HEK293 (cell line): ENCODE data around the gene TACR2.

Experiments
- CTCF ChIA-PET: fragments of 350-600 bp; formaldehyde crosslinking; extraction: SDS; loops from one replicate; lab custom pipeline; 2021; ENCODE audit warnings: antibody characterized with exemption; lab: Yijun Ruan, JAX
- POLR2A ChIA-PET: fragments of 300-600 bp; formaldehyde crosslinking; extraction: SDS; loops from one replicate; lab custom pipeline; 2020; ENCODE audit warnings: antibody characterized with exemption, inconsistent platforms; lab: Yijun Ruan, JAX
- H3K27ac ChIP-seq: fragments of 200-500 bp; sonication (Bioruptor generic); 2 replicates; pipeline ENCODE4 v1.5.1; 2014; ENCODE audit warnings: low read depth, low read length, control low read depth, inconsistent platforms; ENCODE audit errors: extremely low read depth
- H3K36me3 ChIP-seq, 2 experiments: fragments of 200-500 bp in 1 of 2; sonication (Bioruptor generic) in 1 of 2; 1 replicate in 1 of 2; 2 replicates in 1 of 2; pipeline ENCODE4 v1.5.1; 2014 to 2017; ENCODE audit warnings: inconsistent platforms in 2 of 2, low read length in 2 of 2; ENCODE audit not compliant: control insufficient read depth in 2 of 2, insufficient read depth in 1 of 2
- H3K4me1 ChIP-seq: fragments of 200-500 bp; sonication (Bioruptor generic); 2 replicates; pipeline ENCODE4 v1.5.1; 2014; ENCODE audit warnings: mild to moderate bottlenecking, low read length, inconsistent platforms; ENCODE audit not compliant: control insufficient read depth, insufficient read depth
- H3K4me3 ChIP-seq: 2 replicates; pipeline ENCODE4 v1.5.1; 2011; ENCODE audit warnings: low read depth, mild to moderate bottlenecking, control low read depth, low read length, moderate library complexity
- H3K9me3 ChIP-seq: fragments of 200-500 bp; sonication (Bioruptor generic); 2 replicates; pipeline ENCODE4 v1.5.1; 2014; ENCODE audit warnings: low read depth, low read length, inconsistent platforms; ENCODE audit not compliant: control insufficient read depth, insufficient read depth
- HIC1 ChIP-seq: fragments of 450-650 bp; formaldehyde crosslinking; IDR thresholded peaks from 2 replicates; pipeline ENCODE4 v1.5.1; 2016; ENCODE audit warnings: missing biosample characterization, missing genetic modification characterization
- ZFP41 ChIP-seq: fragments of 450-650 bp; formaldehyde crosslinking; IDR thresholded peaks from 2 replicates; pipeline ENCODE4 v1.5.1; 2016; ENCODE audit warnings: missing biosample characterization, missing genetic modification characterization, borderline replicate concordance
- ZIC2 ChIP-seq: fragments of 450-650 bp; formaldehyde crosslinking; IDR thresholded peaks from 2 replicates; pipeline ENCODE4 v1.5.1; 2016; ENCODE audit warnings: missing biosample characterization, missing genetic modification characterization
- ZNF138 ChIP-seq: fragments of 450-650 bp; formaldehyde crosslinking; IDR thresholded peaks from 2 replicates; pipeline ENCODE4 v1.5.1; 2016; ENCODE audit warnings: missing biosample characterization, missing genetic modification characterization, borderline replicate concordance
- ZNF184 ChIP-seq: fragments of 450-650 bp; IDR thresholded peaks from 2 replicates; pipeline ENCODE4 v1.5.1; 2018; ENCODE audit warnings: missing biosample characterization, mild to moderate bottlenecking, missing genetic modification characterization
- ZNF248 ChIP-seq: fragments of 450-650 bp; formaldehyde crosslinking; IDR thresholded peaks from 2 replicates; pipeline ENCODE4 v1.5.1; 2017; ENCODE audit warnings: missing biosample characterization, missing genetic modification characterization
- ZNF416 ChIP-seq: fragments of 450-650 bp; formaldehyde crosslinking; IDR thresholded peaks from 2 replicates; pipeline ENCODE4 v1.5.1; 2016; ENCODE audit warnings: missing biosample characterization, missing genetic modification characterization
- ZNF473 ChIP-seq: fragments of 450-650 bp; formaldehyde crosslinking; IDR thresholded peaks from 2 replicates; pipeline ENCODE4 v1.5.1; 2017; ENCODE audit warnings: missing biosample characterization, missing genetic modification characterization
- ZNF549 ChIP-seq: fragments of 450-650 bp; IDR thresholded peaks from 2 replicates; pipeline ENCODE4 v1.5.1; 2018; ENCODE audit warnings: missing biosample characterization, missing genetic modification characterization, mild to moderate bottlenecking, inconsistent platforms, moderate library complexity
- ZNF596 ChIP-seq: fragments of 450-650 bp; IDR thresholded peaks from 2 replicates; pipeline ENCODE4 v1.5.0; 2018; ENCODE audit warnings: missing biosample characterization, mild to moderate bottlenecking, missing genetic modification characterization, moderate library complexity
- ZNF654 ChIP-seq: fragments of 450-650 bp; formaldehyde crosslinking; IDR thresholded peaks from 2 replicates; pipeline ENCODE4 v1.5.1; 2016; ENCODE audit warnings: low read depth, missing biosample characterization, missing genetic modification characterization
- ZSCAN23 ChIP-seq: fragments of 450-650 bp; formaldehyde crosslinking; IDR thresholded peaks from 2 replicates; pipeline ENCODE4 v1.5.1; 2016; ENCODE audit warnings: missing biosample characterization, missing genetic modification characterization
- TF ChIP-seq, protein P1 (sequence below): fragments of 450-650 bp; formaldehyde crosslinking; IDR thresholded peaks from 2 replicates; pipeline ENCODE4 v1.5.1; 2016; ENCODE audit warnings: missing biosample characterization, missing genetic modification characterization
- TF ChIP-seq, protein P2 (sequence below): fragments of 450-650 bp; formaldehyde crosslinking; IDR thresholded peaks from 2 replicates; pipeline ENCODE4 v1.5.1; 2017; ENCODE audit warnings: missing biosample characterization, missing genetic modification characterization
- TF ChIP-seq, protein P3 (sequence below): fragments of 450-650 bp; formaldehyde crosslinking; IDR thresholded peaks from 2 replicates; pipeline ENCODE4 v1.5.1; 2016; ENCODE audit warnings: missing biosample characterization, missing genetic modification characterization

Gene TACR2

GRCh38 chr10:69385454-69386350, 31.0 kb downstream of the TACR2 start:
- POLR2A ChIA-PET = no interaction called here
- TF ChIP-seq ZNF138 (tag by site-specific recombination) (no peak), ZSCAN23 (tag by site-specific recombination) (no peak), ZNF549 (tag by site-specific recombination) (no peak), ZNF184 (tag by site-specific recombination) (no peak), ZNF248 (tag by site-specific recombination) (no peak), ZIC2 (tag by site-specific recombination) (no peak), ZNF473 (tag by site-specific recombination) (no peak), HIC1 (tag by site-specific recombination) (no peak), ZNF654 (no peak), ZNF596 (tag by site-specific recombination) (no peak), ZFP41 (tag by site-specific recombination) (no peak)
- H3K36me3 ChIP-seq = peaks cover 16 to 79% of the 10 kb centered on the region in 2 experiments
- H3K4me1 ChIP-seq = no peaks in the 10 kb centered on the region
- no peak overlapping the region for H3K4me3 ChIP-seq
- H3K9me3 ChIP-seq = no peaks in the 10 kb centered on the region
- no peak overlapping the region for H3K27ac ChIP-seq
- CTCF ChIA-PET = interaction anchor here (0.5 to 0.6 kb wide), 2 partner anchors 149 to 151 kb away, joined by 3 to 4 read pairs; no protein-coding TSS in a partner anchor

DNA sequence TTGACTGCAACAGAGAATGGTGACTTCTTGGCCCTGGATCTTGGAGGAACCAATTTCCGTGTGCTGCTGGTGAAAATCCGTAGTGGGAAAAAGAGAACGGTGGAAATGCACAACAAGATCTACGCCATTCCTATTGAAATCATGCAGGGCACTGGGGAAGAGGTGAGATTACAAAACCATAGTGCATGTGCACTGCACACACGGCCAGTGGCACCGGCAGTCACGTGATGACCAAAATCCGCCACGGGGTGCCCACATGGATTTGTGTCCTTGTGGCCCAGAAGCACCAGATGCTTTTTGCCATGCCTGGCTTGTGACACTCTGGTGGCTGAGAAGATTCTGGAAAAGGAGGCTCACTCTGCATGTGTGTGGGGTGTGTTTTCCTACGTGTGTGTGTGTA, 32.4 kb downstream of the TACR2 start:
- CTCF ChIA-PET = no interaction called here
- POLR2A ChIA-PET = no interaction called here
- H3K4me3 ChIP-seq = no peak overlapping the region
- no peak overlapping the region for H3K27ac ChIP-seq
- TF ChIP-seq, protein P1, sequence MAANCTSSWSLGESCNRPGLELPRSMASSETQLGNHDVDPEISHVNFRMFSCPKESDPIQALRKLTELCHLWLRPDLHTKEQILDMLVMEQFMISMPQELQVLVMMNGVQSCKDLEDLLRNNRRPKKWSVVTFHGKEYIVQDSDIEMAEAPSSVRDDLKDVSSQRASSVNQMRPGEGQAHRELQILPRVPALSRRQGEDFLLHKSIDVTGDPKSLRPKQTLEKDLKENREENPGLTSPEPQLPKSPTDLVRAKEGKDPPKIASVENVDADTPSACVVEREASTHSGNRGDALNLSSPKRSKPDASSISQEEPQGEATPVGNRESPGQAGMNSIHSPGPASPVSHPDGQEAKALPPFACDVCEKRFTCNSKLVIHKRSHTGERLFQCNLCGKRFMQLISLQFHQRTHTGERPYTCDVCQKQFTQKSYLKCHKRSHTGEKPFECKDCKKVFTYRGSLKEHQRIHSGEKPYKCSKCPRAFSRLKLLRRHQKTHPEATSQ (tag by site-specific recombination) = no peak
- TF ChIP-seq, protein P2, sequence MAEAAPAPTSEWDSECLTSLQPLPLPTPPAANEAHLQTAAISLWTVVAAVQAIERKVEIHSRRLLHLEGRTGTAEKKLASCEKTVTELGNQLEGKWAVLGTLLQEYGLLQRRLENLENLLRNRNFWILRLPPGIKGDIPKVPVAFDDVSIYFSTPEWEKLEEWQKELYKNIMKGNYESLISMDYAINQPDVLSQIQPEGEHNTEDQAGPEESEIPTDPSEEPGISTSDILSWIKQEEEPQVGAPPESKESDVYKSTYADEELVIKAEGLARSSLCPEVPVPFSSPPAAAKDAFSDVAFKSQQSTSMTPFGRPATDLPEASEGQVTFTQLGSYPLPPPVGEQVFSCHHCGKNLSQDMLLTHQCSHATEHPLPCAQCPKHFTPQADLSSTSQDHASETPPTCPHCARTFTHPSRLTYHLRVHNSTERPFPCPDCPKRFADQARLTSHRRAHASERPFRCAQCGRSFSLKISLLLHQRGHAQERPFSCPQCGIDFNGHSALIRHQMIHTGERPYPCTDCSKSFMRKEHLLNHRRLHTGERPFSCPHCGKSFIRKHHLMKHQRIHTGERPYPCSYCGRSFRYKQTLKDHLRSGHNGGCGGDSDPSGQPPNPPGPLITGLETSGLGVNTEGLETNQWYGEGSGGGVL (tag by site-specific recombination) = no peak
- TF ChIP-seq ZNF416 (tag by site-specific recombination) = no peak
- TF ChIP-seq, protein P3, sequence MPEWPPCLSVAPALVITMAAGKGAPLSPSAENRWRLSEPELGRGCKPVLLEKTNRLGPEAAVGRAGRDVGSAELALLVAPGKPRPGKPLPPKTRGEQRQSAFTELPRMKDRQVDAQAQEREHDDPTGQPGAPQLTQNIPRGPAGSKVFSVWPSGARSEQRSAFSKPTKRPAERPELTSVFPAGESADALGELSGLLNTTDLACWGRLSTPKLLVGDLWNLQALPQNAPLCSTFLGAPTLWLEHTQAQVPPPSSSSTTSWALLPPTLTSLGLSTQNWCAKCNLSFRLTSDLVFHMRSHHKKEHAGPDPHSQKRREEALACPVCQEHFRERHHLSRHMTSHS (tag by site-specific recombination) = no peak
- H3K4me1 ChIP-seq = no peaks in the 10 kb centered on the region
- H3K9me3 ChIP-seq = no peaks in the 10 kb centered on the region
- H3K36me3 ChIP-seq = peaks cover 20 to 85% of the 10 kb centered on the region in 2 experiments
